Measurements from ENCODE around the gene NINJ1.

NINJ1 gene

GRCh38 chr9:93159601-93160471 lies 25.8 kb upstream of the NINJ1 start:
- TF ChIP-seq, protein P1, sequence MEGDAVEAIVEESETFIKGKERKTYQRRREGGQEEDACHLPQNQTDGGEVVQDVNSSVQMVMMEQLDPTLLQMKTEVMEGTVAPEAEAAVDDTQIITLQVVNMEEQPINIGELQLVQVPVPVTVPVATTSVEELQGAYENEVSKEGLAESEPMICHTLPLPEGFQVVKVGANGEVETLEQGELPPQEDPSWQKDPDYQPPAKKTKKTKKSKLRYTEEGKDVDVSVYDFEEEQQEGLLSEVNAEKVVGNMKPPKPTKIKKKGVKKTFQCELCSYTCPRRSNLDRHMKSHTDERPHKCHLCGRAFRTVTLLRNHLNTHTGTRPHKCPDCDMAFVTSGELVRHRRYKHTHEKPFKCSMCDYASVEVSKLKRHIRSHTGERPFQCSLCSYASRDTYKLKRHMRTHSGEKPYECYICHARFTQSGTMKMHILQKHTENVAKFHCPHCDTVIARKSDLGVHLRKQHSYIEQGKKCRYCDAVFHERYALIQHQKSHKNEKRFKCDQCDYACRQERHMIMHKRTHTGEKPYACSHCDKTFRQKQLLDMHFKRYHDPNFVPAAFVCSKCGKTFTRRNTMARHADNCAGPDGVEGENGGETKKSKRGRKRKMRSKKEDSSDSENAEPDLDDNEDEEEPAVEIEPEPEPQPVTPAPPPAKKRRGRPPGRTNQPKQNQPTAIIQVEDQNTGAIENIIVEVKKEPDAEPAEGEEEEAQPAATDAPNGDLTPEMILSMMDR (IDR thresholded peaks at IDR 0.05; ENCODE audit: insufficient read depth, low read depth, low read length, missing control alignments) = peak; percentile 94
- DNase-seq (ENCODE audit: low read depth) = peak; percentile 66
- no peak overlapping the region for H3K4me3 ChIP-seq (ENCODE audit: low read length)

GRCh38 chr9:93156475-93157008 lies 22.5 kb upstream of the NINJ1 start:
- no peak overlapping the region for H3K4me3 ChIP-seq (ENCODE audit: low read length)
- TF ChIP-seq, protein P1 (IDR thresholded peaks at IDR 0.05; ENCODE audit: insufficient read depth, low read depth, low read length, missing control alignments) = no peak
- DNase-seq (ENCODE audit: low read depth) = no peak

GRCh38 chr9:93155716-93156474 lies 21.8 kb upstream of the NINJ1 start:
- no peak for DNase-seq (ENCODE audit: low read depth)
- TF ChIP-seq, protein P1 (IDR thresholded peaks at IDR 0.05; ENCODE audit: insufficient read depth, low read depth, low read length, missing control alignments) = no peak
- H3K4me3 ChIP-seq (ENCODE audit: low read length) = no peak overlapping the region

DNA sequence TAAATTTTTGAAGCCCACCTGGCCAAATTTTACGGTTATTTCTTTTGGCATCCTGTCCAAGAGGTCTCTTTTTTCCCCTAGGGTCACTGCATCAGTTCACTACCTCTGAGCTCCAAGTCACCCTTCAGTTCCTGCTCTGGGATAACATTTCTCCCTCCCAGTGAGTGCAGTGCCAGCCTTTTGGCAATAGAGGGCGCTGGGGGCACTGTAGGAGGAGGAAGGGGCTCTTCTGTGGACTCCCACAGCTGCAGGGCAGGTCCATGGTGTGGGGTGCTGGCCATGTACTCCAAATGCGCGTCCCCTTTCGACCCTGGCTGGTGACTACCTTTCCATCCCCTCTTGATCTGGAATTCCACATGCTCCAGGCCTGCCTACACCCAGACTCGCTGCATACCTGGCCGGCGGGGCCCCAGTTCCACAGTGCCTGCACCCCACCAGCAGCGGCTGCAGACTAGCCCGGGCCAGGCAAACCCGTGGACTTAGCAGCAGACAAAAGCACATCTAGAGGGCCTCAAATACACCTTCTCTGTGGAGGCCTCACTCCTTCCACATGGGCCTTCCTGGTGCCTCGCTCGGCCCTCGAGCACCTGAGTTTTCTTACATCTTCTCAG lies 20.3 kb upstream of the NINJ1 start:
- TF ChIP-seq, protein P1 (IDR thresholded peaks at IDR 0.05; ENCODE audit: insufficient read depth, low read depth, low read length, missing control alignments) = peak; percentile 64
- no peak overlapping the region for H3K4me3 ChIP-seq (ENCODE audit: low read length)
- peak; percentile 28 for DNase-seq (ENCODE audit: low read depth)

DNA sequence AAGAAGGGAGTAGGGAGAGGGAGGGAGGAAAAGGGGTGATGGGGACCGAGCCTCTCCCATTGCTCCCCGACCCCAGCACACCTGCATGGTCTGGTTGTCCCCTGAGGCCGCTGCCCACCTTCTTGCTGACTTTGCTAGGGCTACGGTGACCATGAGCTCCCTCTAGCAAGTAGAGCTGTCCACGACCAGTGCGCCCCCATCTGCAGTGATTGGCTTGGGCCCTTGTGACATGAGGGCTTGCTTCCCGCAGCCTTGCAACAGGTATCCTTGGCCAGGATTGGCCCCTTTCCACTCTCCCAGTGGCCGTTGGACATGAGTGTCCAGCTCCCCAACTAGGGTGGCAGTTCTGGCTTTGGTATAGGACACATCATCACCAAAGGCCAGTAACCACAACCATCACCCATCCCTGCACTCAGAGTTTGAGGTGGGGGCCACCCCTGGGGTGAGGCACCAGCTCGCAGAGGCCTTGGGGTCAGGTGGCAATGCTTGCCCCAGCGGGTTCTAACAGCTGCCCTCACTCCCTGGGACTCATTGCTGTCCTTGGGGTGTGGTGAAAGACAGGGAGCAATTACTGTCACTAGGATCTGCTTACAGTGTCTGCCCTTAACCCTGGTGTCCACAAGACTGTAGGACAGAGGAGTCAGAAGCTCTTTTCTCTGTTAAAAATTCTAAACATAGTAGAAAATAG lies 17.2 kb upstream of the NINJ1 start:
- no peak for DNase-seq (ENCODE audit: low read depth)
- no peak overlapping the region for H3K4me3 ChIP-seq (ENCODE audit: low read length)
- TF ChIP-seq, protein P1 (IDR thresholded peaks at IDR 0.05; ENCODE audit: insufficient read depth, low read depth, low read length, missing control alignments) = no peak

- H3K4me3 ChIP-seq (ENCODE audit: low read length) = no peak overlapping the region
- TF ChIP-seq, protein P1 (IDR thresholded peaks at IDR 0.05; ENCODE audit: insufficient read depth, low read depth, low read length, missing control alignments) = no peak
- no peak for DNase-seq (ENCODE audit: low read depth)
These were observed 15.3 kb upstream of the NINJ1 start for GRCh38 chr9:93149361-93149760.
